H1 (cell line): ENCODE measurements around the gene TCEANC. TPM values are rescaled to one million over a fixed set of nuclear protein-coding genes. Genes with fewer than 3 reads are reported as not detected.

Experiments used
- CTCF ChIA-PET: fragments of 300-600 bp; sonication (Branson Sonifier 250); formaldehyde crosslinking; loops from one replicate; lab custom pipeline; 2021; ENCODE audit not compliant: partially characterized antibody; lab: Charles Lee
- POLR2A ChIA-PET: fragments of 300-600 bp; sonication (Branson Sonifier 250); formaldehyde crosslinking; loops from one replicate; lab custom pipeline; 2021; ENCODE audit warnings: inconsistent platforms; ENCODE audit not compliant: partially characterized antibody; lab: Charles Lee
- DNase-seq, 2 experiments: peaks; one replicate each; pipeline versions ENCODE4 v3.0.0 to v3.0.0-alpha.2; 2010 to 2022; ENCODE audit warnings: low spot score in 2 of 2, low read depth in 1 of 2, mixed read lengths in 1 of 2
- FAIRE-seq: peaks from 2 replicates; lab custom pipeline; 2011; peaks lifted over from hg19 to GRCh38; lab: Jason Lieb, UNC
- H2AFZ ChIP-seq: 2 replicates; pipeline ENCODE4 v1.8.1; 2012; ENCODE audit warnings: low read length, inconsistent platforms
- H2AK5ac ChIP-seq: 2 replicates; pipeline ENCODE4 v1.6.1; 2013; ENCODE audit warnings: low read depth, low read length
- H2BK120ac ChIP-seq: replicated peaks from 2 replicates; pipeline ENCODE3; 2013; ENCODE audit warnings: low read depth, low read length, inconsistent platforms
- H2BK12ac ChIP-seq: 2 replicates; pipeline ENCODE4 v1.6.1; 2013; ENCODE audit warnings: low read depth, low read length
- H2BK15ac ChIP-seq: 2 replicates; pipeline ENCODE4 v1.6.1; 2013; ENCODE audit warnings: low read length
- H2BK20ac ChIP-seq: 2 replicates; pipeline ENCODE4 v1.6.1; 2013; ENCODE audit warnings: low read length
- H2BK5ac ChIP-seq: 2 replicates; pipeline ENCODE4 v1.6.1; 2013; ENCODE audit warnings: low read depth, low read length
- H3K14ac ChIP-seq: 2 replicates; pipeline ENCODE4 v1.6.1; 2013; ENCODE audit warnings: inconsistent platforms; ENCODE audit not compliant: insufficient read length
- H3K18ac ChIP-seq: 2 replicates; pipeline ENCODE4 v1.6.1; 2013; ENCODE audit warnings: low read length; ENCODE audit errors: extremely low read depth
- H3K23ac ChIP-seq: 2 replicates; pipeline ENCODE4 v1.6.1; 2013; ENCODE audit warnings: inconsistent platforms; ENCODE audit not compliant: insufficient read length
- H3K23me2 ChIP-seq: 2 replicates; pipeline ENCODE4 v1.6.1; 2013; ENCODE audit warnings: low read depth, low read length
- H3K27ac ChIP-seq: 2 replicates; pipeline ENCODE4 v1.6.1; 2011; ENCODE audit warnings: low read depth, low read length, inconsistent platforms
- H3K27me3 ChIP-seq, 4 experiments: replicated peaks in 1 of 4; 1 replicate in 1 of 4; 2 replicates in 3 of 4; pipeline versions ENCODE4 v1.6.1 to v1.8.1; 2011 to 2013; ENCODE audit warnings: low read length in 3 of 4, mild to moderate bottlenecking in 3 of 4, inconsistent platforms in 2 of 4, mixed read lengths in 2 of 4, moderate library complexity in 1 of 4; ENCODE audit not compliant: control insufficient read depth in 3 of 4, insufficient read depth in 3 of 4; ENCODE audit errors: extremely low read depth in 1 of 4
- H3K36me3 ChIP-seq, 4 experiments: 2 replicates each; pipeline versions ENCODE4 v1.6.1 to v1.8.1; 2011 to 2013; ENCODE audit warnings: mild to moderate bottlenecking in 4 of 4, low read length in 3 of 4, moderate library complexity in 2 of 4, control low read depth in 1 of 4, inconsistent platforms in 1 of 4; ENCODE audit not compliant: insufficient read depth in 4 of 4, control insufficient read depth in 2 of 4
- H3K4ac ChIP-seq: replicated peaks from 2 replicates; pipeline ENCODE3; 2013; ENCODE audit warnings: low read length, low read depth, mixed read lengths, inconsistent platforms; ENCODE audit not compliant: insufficient read length
- H3K4me1 ChIP-seq, 4 experiments: replicated peaks in 1 of 4; 1 replicate in 1 of 4; 2 replicates in 3 of 4; pipeline versions ENCODE4 v1.6.1 to v1.8.1; 2011 to 2013; ENCODE audit warnings: low read length in 3 of 4, inconsistent platforms in 2 of 4, mixed read lengths in 1 of 4; ENCODE audit not compliant: insufficient read depth in 4 of 4, control insufficient read depth in 3 of 4
- H3K4me2 ChIP-seq, 2 experiments: 2 replicates each; pipeline versions ENCODE4 v1.6.1 to v1.8.1; 2011 to 2013; ENCODE audit warnings: low read depth in 2 of 2, low read length in 2 of 2, control low read depth in 1 of 2, inconsistent platforms in 1 of 2, mild to moderate bottlenecking in 1 of 2; ENCODE audit not compliant: insufficient read depth in 1 of 2
- H3K4me3 ChIP-seq, 4 experiments: fragments of 200-600, 300-600 bp in 1 of 4; sonication (generic), shearing (Covaris generic), sonication (Bioruptor Twin) in 1 of 4; 2 replicates each; pipeline versions ENCODE4 v1.5.1 to v1.8.1; 2011 to 2016; ENCODE audit warnings: low read length in 4 of 4, low read depth in 3 of 4, control low read depth in 2 of 4, inconsistent platforms in 2 of 4, mild to moderate bottlenecking in 2 of 4, mixed read lengths in 1 of 4, moderate library complexity in 1 of 4; ENCODE audit not compliant: insufficient read depth in 2 of 4; ENCODE audit errors: extremely low read depth in 1 of 4
- H3K56ac ChIP-seq: replicated peaks from 2 replicates; pipeline ENCODE3; 2013; ENCODE audit warnings: low read depth, mild to moderate bottlenecking, mixed read lengths, low read length, inconsistent platforms; ENCODE audit not compliant: insufficient read length
- H3K79me1 ChIP-seq: 2 replicates; pipeline ENCODE4 v1.6.1; 2013; ENCODE audit warnings: low read depth, low read length, control low read depth
- H3K79me2 ChIP-seq, 2 experiments: 2 replicates each; pipeline versions ENCODE4 v1.6.1 to v1.8.1; 2012 to 2013; ENCODE audit warnings: low read length in 2 of 2, mild to moderate bottlenecking in 2 of 2, inconsistent platforms in 1 of 2; ENCODE audit not compliant: insufficient read depth in 2 of 2, control insufficient read depth in 1 of 2
- H3K9ac ChIP-seq, 4 experiments: replicated peaks in 1 of 4; 1 replicate in 1 of 4; 2 replicates in 3 of 4; pipeline versions ENCODE4 v1.6.1 to v1.8.1; 2011 to 2013; ENCODE audit warnings: low read depth in 3 of 4, low read length in 3 of 4, control low read depth in 2 of 4, mild to moderate bottlenecking in 2 of 4, moderate library complexity in 2 of 4, inconsistent platforms in 1 of 4; ENCODE audit errors: extremely low read depth in 1 of 4
- H3K9me3 ChIP-seq, 2 experiments: 2 replicates each; pipeline versions ENCODE4 v1.6.1 to v1.8.1; 2012 to 2013; ENCODE audit warnings: mild to moderate bottlenecking in 2 of 2, moderate library complexity in 2 of 2, control low read depth in 1 of 2, inconsistent platforms in 1 of 2, low read depth in 1 of 2, low read length in 1 of 2, mixed read lengths in 1 of 2; ENCODE audit not compliant: insufficient read depth in 2 of 2
- H4K20me1 ChIP-seq, 2 experiments: replicated peaks in 1 of 2; 2 replicates each; pipeline versions ENCODE3 to v1.8.1; 2011 to 2013; ENCODE audit warnings: inconsistent platforms in 2 of 2, low read length in 2 of 2, mild to moderate bottlenecking in 1 of 2; ENCODE audit not compliant: insufficient read depth in 2 of 2, control insufficient read depth in 1 of 2
- H4K5ac ChIP-seq: 2 replicates; pipeline ENCODE4 v1.6.1; 2013; ENCODE audit warnings: low read length, low read depth, mixed read lengths, inconsistent platforms; ENCODE audit not compliant: insufficient read length
- H4K8ac ChIP-seq: 2 replicates; pipeline ENCODE4 v1.8.0; 2013; ENCODE audit warnings: mild to moderate bottlenecking, moderate library complexity, low read length, inconsistent platforms; ENCODE audit not compliant: insufficient read depth; ENCODE audit errors: extremely low read depth
- H4K91ac ChIP-seq: replicated peaks from 2 replicates; pipeline ENCODE3; 2013; ENCODE audit warnings: low read length, mixed read lengths, inconsistent platforms; ENCODE audit not compliant: insufficient read length
- BCL11A ChIP-seq, 2 experiments: IDR thresholded peaks; one replicate each; pipeline ENCODE4 v1.6.1; 2011; ENCODE audit warnings: low read depth in 2 of 2, low read length in 2 of 2, mild to moderate bottlenecking in 2 of 2
- EZH2 ChIP-seq: fragments of 200-600 bp; sonication (generic); IDR thresholded peaks from 2 replicates; pipeline ENCODE4 v1.7.1; 2012; ENCODE audit warnings: low read depth, mild to moderate bottlenecking, moderate library complexity, low read length, inconsistent platforms; ENCODE audit not compliant: severe bottlenecking
- KDM4A ChIP-seq: IDR thresholded peaks from one replicate; pipeline ENCODE4 v1.7.1; 2012; ENCODE audit warnings: low read depth, mild to moderate bottlenecking, moderate library complexity, low read length, inconsistent platforms; ENCODE audit not compliant: severe bottlenecking
- PHF8 ChIP-seq: fragments of 200-600 bp; sonication (generic); conservative IDR thresholded peaks from 2 replicates; pipeline ENCODE4 v1.7.1; 2012; ENCODE audit warnings: low read depth, mild to moderate bottlenecking, inconsistent platforms, low read length, moderate library complexity
- TBP ChIP-seq: IDR thresholded peaks from 2 replicates; pipeline ENCODE4 v1.6.1; 2011; ENCODE audit warnings: low read depth, low read length, improper control_type of control experiment
- YY1 ChIP-seq: IDR thresholded peaks from 2 replicates; pipeline ENCODE4 v1.6.1; 2011; ENCODE audit warnings: low read depth, mild to moderate bottlenecking, low read length
- WGBS, 2 experiments: shearing (Covaris generic) in 1 of 2; methylation state at CpG; one replicate each; pipeline versions ENCODE4 v1.1.6 to v1.1.7; 2013 to 2015; ENCODE audit warnings: low lambda C conversion rate in 2 of 2, mixed read lengths in 2 of 2, inconsistent platforms in 1 of 2, low coverage in 1 of 2, missing lambda C conversion rate in 1 of 2; ENCODE audit not compliant: insufficient replicate concordance in 2 of 2, insufficient coverage in 1 of 2, insufficient read length in 1 of 2; ENCODE audit errors: extremely low coverage in 1 of 2, missing lambda C conversion rate in 1 of 2; 5-methylcytosine and 5-hydroxymethylcytosine counted together
- polyA plus RNA-seq, 7 experiments: library from polyadenylated mRNA; depleted of rRNA in 3 of 7; stranded (reverse) in 5 of 7; unstranded in 2 of 7; fragments of >200 nt in 5 of 7; fragments of 200-250 nt in 2 of 7; gene quantifications; 1 replicate in 5 of 7; 2 replicates in 1 of 7; 4 replicates in 1 of 7; pipeline versions ENCODE4 v1.2.1 to v1.2.3, GENCODE V29; 2011 to 2013; ENCODE audit warnings: missing spikeins in 2 of 7, mixed read lengths in 2 of 7
- total RNA-seq: library from RNA; stranded (reverse); fragmentation: NEBNext Ultra II Directional; extraction: Animal tissue kit (Norgen Biotek cat#: 25700); gene quantifications from 2 replicates; pipeline ENCODE4 v1.2.1, GENCODE V29; 2021

TCEANC gene
- total and polyA plus RNA-seq, 2 of the 8 experiments (the other 6 are each of a cell fraction or from before 2014, with no cell fraction given) = 0.88 to 2.0 TPM

DNA sequence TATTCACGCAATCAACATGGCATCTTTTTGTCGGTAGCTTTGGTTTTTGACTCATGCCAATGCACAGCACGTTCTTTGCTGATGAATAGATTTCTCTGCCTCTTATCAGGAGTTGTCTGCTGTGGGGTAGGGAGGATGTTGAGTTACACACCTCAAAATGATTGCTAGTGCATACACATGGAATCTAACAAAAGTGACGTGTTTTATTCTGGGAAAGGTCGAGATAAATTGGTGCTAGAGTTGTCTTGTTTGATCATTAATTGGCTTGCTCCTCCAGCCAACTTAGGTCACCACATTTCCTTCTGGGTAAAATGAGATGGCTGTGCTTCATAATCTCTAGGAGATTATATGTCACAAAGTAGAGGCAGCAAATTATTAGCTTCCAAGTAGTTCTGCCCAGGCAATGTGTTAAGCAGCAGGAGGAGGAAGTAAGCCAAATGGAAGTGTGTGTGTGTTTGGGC lies 39.9 kb downstream of the TCEANC start:
- Histone ChIP-seq H3K4me3 (no peak overlapping the region), H2BK15ac (no peak overlapping the region), H3K4me1 (peaks cover 0 to 7% (median 3%) of the 10 kb centered on the region in 4 experiments; a peak in 4 of 7 replicates), H2BK12ac (no peak overlapping the region), H2AK5ac (no peak overlapping the region), H4K5ac (no peak overlapping the region), H3K27me3 (peaks cover 0 to 2% (median 0%) of the 10 kb centered on the region in 4 experiments; a peak in 1 of 7 replicates), H3K4me2 (peak overlapping the region; percentile 31 to 33; a peak in 2 of 4 replicates), H3K18ac (no peak overlapping the region), H2BK20ac (no peak overlapping the region), H3K4ac (no peak overlapping the region), H3K9ac (no peak overlapping the region), H3K79me1 (no peaks in the 10 kb centered on the region; the same call in 1 of the 2 replicates), H3K27ac (no peak overlapping the region), H3K23ac (no peak overlapping the region), H3K9me3 (no peaks in the 10 kb centered on the region), H2BK120ac (no peak overlapping the region), H3K36me3 (no peaks in the 10 kb centered on the region; a peak in 1 of 8 replicates), H4K8ac (no peak overlapping the region), H3K14ac (no peak overlapping the region), H3K79me2 (peaks cover 4 to 82% of the 10 kb centered on the region in 2 experiments), H2AFZ (no peak overlapping the region), H3K23me2 (peaks cover 4% of the 10 kb centered on the region; the same call in 1 of the 2 replicates), H4K91ac (no peak overlapping the region), H4K20me1 (peaks cover 0 to 14% of the 10 kb centered on the region in 2 experiments), H2BK5ac (no peak overlapping the region), H3K56ac (no peak overlapping the region)
- no peak for FAIRE-seq
- 82% methylated on average over 5 of the region's 5 CpGs; no CpG with 5 or more reads in 1 of the 2 experiments for WGBS, 2 experiments
- no peak for DNase-seq
- POLR2A ChIA-PET = interaction anchor here (1.1 to 1.3 kb wide), 2 partner anchors 42 to 337 kb away, joined by 3 to 4 read pairs; partner anchors contain the start of genes GEMIN8, OFD1 and TRAPPC2
- CTCF ChIA-PET = no interaction called here
- no peak for TF ChIP-seq EZH2
- TF ChIP-seq KDM4A = no peak
- no peak for TF ChIP-seq BCL11A (IDR thresholded peaks at IDR 0.05; ENCODE audit: low read depth in 2 of 2, low read length in 2 of 2)
- no peak for TF ChIP-seq YY1
- TF ChIP-seq TBP = no peak
- no peak for TF ChIP-seq PHF8
